Measurements from ENCODE around the gene MRPS18B.
A peak's percentile ranks its signal among the peaks of the same experiment; 100 is the strongest.

MRPS18B gene

DNA sequence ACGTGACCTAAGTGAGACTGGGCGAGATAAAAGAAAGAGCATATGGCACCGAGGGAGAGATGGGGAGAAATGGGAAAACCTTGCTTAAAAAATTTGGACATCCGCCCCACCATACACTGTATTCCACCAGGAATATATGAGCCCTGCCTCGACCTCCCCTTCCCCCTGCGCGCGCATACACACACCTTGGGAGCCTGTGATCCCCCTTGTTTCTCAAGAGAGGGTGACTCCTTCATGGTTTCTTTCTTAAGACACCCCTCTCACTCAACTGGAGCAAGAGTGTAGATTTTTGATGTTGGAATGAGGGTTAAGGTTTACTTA lies 45.9 kb upstream of the MRPS18B start:
- DNase-seq (ENCODE audit: extremely low read depth, insufficient read length), result no peak
- Histone ChIP-seq H3K4me3 (replicated peaks; ENCODE audit: low read depth, low read length) (peak overlapping the region; percentile 92), H3K27me3 (replicated peaks; ENCODE audit: control insufficient read depth, insufficient read depth, low read length) (no peaks in the 10 kb centered on the region), H3K36me3 (ENCODE audit: control insufficient read depth, insufficient read depth, low read length) (peaks cover 4% of the 10 kb centered on the region)
- TF ChIP-seq, protein P1, sequence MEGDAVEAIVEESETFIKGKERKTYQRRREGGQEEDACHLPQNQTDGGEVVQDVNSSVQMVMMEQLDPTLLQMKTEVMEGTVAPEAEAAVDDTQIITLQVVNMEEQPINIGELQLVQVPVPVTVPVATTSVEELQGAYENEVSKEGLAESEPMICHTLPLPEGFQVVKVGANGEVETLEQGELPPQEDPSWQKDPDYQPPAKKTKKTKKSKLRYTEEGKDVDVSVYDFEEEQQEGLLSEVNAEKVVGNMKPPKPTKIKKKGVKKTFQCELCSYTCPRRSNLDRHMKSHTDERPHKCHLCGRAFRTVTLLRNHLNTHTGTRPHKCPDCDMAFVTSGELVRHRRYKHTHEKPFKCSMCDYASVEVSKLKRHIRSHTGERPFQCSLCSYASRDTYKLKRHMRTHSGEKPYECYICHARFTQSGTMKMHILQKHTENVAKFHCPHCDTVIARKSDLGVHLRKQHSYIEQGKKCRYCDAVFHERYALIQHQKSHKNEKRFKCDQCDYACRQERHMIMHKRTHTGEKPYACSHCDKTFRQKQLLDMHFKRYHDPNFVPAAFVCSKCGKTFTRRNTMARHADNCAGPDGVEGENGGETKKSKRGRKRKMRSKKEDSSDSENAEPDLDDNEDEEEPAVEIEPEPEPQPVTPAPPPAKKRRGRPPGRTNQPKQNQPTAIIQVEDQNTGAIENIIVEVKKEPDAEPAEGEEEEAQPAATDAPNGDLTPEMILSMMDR (IDR thresholded peaks at IDR 0.05; ENCODE audit: insufficient read depth, low read length, poor library complexity, severe bottlenecking), result no peak

DNA sequence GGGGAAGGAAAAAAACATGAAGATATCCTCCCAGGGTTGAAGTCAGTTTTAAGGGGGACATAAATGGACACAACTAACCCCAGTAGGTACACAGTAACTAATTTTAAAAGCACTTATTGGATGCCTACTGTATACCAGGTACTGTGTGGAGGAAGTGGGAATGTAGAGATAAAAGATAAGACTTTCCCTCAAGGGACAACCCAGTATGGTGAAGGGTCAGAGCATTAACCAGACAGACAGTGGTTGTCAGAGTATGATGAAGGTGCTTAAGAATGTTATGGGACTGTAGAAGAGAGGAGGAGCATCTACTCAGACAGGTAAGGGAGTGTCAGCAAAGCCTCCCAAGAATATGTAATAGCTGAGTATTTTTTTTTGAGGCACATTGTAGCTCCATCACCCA lies 45.5 kb upstream of the MRPS18B start:
- TF ChIP-seq, protein P1 (IDR thresholded peaks at IDR 0.05; ENCODE audit: insufficient read depth, low read length, poor library complexity, severe bottlenecking), result no peak
- peaks cover 5% of the 10 kb centered on the region for H3K36me3 ChIP-seq (ENCODE audit: control insufficient read depth, insufficient read depth, low read length)
- DNase-seq (ENCODE audit: extremely low read depth, insufficient read length), result no peak

DNA sequence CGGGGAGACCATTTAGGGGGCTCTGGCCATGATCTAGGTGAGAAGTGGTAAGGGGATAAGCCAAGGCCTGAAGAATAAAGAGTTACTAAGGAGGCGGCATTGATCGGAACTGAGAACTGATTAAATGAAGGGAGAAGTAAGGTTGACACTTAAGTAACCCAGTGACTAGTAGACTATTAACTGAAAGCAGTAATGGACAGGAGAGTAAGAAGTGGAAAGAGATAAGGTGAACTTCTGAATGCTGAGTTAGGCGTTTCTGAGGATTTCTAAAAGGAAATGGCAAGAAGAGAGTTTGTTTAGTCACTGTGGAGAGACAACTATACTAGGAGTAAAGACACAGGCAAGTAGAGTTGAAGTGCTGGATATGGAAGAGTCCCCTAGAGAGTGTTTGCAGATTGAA lies 44.5 kb upstream of the MRPS18B start:
- no peak for DNase-seq (ENCODE audit: extremely low read depth, insufficient read length)
- Histone ChIP-seq H3K4me3 (replicated peaks; ENCODE audit: low read depth, low read length) (no peak overlapping the region), H3K36me3 (ENCODE audit: control insufficient read depth, insufficient read depth, low read length) (peaks cover 11% of the 10 kb centered on the region), H3K27me3 (replicated peaks; ENCODE audit: control insufficient read depth, insufficient read depth, low read length) (no peaks in the 10 kb centered on the region)
- TF ChIP-seq, protein P1 (IDR thresholded peaks at IDR 0.05; ENCODE audit: insufficient read depth, low read length, poor library complexity, severe bottlenecking), result no peak

More for the DNA sequence above, 45.5 kb upstream of the MRPS18B start:
- H3K4me3 ChIP-seq (replicated peaks; ENCODE audit: low read depth, low read length), result peak overlapping the region; percentile 92
- no peaks in the 10 kb centered on the region for H3K27me3 ChIP-seq (replicated peaks; ENCODE audit: control insufficient read depth, insufficient read depth, low read length)

DNA sequence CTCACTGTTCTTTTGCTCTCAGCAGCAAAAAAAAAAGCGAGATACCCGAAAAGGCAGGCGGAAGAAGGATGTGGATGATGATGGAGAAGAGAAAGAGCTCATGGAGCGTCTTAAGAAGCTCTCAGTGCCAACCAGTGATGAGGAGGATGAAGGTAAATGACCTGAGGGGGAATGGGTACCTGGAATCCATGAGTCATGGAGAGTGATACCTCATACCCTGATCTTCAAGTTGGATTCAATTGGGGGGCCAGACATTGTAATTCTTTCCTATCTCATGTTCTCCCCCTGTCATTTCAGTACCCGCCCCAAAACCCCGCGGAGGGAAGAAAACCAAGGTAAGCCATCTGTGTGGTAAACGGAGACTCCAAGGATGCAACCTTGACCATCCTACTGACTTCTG lies 39.6 kb upstream of the MRPS18B start:
- TF ChIP-seq, protein P1 (IDR thresholded peaks at IDR 0.05; ENCODE audit: insufficient read depth, low read length, poor library complexity, severe bottlenecking), result no peak
- Histone ChIP-seq H3K27me3 (replicated peaks; ENCODE audit: control insufficient read depth, insufficient read depth, low read length) (no peaks in the 10 kb centered on the region), H3K4me3 (replicated peaks; ENCODE audit: low read depth, low read length) (no peak overlapping the region), H3K36me3 (ENCODE audit: control insufficient read depth, insufficient read depth, low read length) (peaks cover 20% of the 10 kb centered on the region)
- no peak for DNase-seq (ENCODE audit: extremely low read depth, insufficient read length)

DNA sequence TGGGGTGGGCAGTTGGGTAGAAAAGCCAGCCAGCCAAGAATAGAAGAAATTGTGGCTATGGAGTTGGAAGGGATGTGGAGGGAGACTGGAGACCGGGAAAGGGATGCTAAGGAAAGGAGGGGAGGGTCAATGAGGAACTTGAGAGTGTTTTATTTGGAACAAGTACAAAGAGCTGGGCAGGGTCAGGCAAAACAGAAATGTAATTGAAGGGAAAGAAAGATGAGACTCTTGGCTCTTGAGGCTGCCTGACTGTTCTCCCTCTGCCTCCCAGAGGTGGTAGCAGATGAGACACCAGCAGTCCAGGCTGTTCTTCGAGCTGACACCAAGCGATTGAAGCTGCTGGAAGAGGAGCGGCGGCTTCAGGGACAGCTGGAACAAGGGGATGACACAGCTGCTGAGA lies 33.7 kb upstream of the MRPS18B start:
- DNase-seq (ENCODE audit: extremely low read depth, insufficient read length), result no peak
- Histone ChIP-seq H3K36me3 (ENCODE audit: control insufficient read depth, insufficient read depth, low read length) (peaks cover 38% of the 10 kb centered on the region), H3K4me3 (replicated peaks; ENCODE audit: low read depth, low read length) (no peak overlapping the region), H3K27me3 (replicated peaks; ENCODE audit: control insufficient read depth, insufficient read depth, low read length) (no peaks in the 10 kb centered on the region)
- TF ChIP-seq, protein P1 (IDR thresholded peaks at IDR 0.05; ENCODE audit: insufficient read depth, low read length, poor library complexity, severe bottlenecking), result no peak

DNA sequence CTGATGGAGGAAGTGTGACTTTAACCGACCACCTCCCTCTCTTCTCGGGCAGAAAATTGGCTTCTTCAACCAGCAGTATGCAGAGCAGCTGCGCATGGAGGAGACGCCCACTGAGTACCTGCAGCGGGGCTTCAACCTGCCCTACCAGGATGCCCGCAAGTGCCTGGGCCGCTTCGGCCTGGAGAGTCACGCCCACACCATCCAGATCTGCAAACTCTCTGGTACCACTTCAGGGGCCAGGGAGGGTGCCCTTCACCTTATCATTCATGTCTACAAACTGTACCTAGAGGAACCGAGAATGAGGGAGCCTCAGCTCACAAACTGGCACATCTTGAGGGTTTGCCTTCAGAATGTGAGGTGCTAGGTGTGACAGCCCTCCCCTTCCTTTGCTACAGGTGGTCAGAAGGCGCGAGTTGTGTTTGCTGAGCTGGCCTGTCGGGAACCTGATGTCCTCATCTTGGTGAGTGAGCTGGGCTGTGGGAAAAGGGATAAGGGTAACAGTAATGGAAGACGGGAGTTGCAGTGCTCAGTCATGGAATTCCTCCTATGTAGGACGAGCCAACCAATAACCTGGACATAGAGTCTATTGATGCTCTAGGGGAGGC lies 27.8 kb upstream of the MRPS18B start:
- Histone ChIP-seq H3K4me3 (replicated peaks; ENCODE audit: low read depth, low read length) (no peak overlapping the region), H3K36me3 (ENCODE audit: control insufficient read depth, insufficient read depth, low read length) (peaks cover 41% of the 10 kb centered on the region)
- DNase-seq (ENCODE audit: extremely low read depth, insufficient read length), result no peak

More for the DNA sequence above, 27.8 kb upstream of the MRPS18B start:
- TF ChIP-seq, protein P1 (IDR thresholded peaks at IDR 0.05; ENCODE audit: insufficient read depth, low read length, poor library complexity, severe bottlenecking), result no peak
- no peaks in the 10 kb centered on the region for H3K27me3 ChIP-seq (replicated peaks; ENCODE audit: control insufficient read depth, insufficient read depth, low read length)

Measured in GM06990 (cell line).